Subcutaneous adipose tissue (tissue), 4 donors: Measurements from ENCODE around the gene PRR15. TPM values are rescaled to one million over a fixed set of nuclear protein-coding genes. Genes with fewer than 3 reads are reported as not detected.

Source experiments
- CTCF ChIP-seq: fragments of 450-650 bp; IDR thresholded peaks from one replicate; pipeline ENCODE4 v1.5.1; 2016; ENCODE audit warnings: low read depth, mild to moderate bottlenecking, control low read depth, antibody characterized with exemption, moderate library complexity
- total RNA-seq, 4 donors: library from RNA; depleted of rRNA; stranded (reverse); fragments of >200 nt; gene quantifications; one replicate each; pipeline ENCODE4 v1.1.0, GENCODE V29; 2016

Gene PRR15
- total RNA-seq, 4 donors from 2014 or later = 0.34 to 0.88 (median 0.38) TPM; not detected in 1

- no peak for TF ChIP-seq CTCF
These were observed 1.3 kb upstream of the PRR15 start for GRCh38 chr7:29562307-29562706.

- TF ChIP-seq CTCF = no peak
These were observed 1.0 kb downstream of the PRR15 start for GRCh38 chr7:29564496-29565223.

- TF ChIP-seq CTCF = no peak
These were observed 1.6 kb downstream of the PRR15 start for GRCh38 chr7:29565224-29565630.

- TF ChIP-seq CTCF = no peak
These were observed 2.0 kb downstream of the PRR15 start for GRCh38 chr7:29565634-29565981.

GRCh38 chr7:29565982-29566746, 2.5 kb downstream of the PRR15 start:
- TF ChIP-seq CTCF = no peak

- no peak for TF ChIP-seq CTCF
These were observed 3.5 kb downstream of the PRR15 start for GRCh38 chr7:29567174-29567573.

- TF ChIP-seq CTCF = no peak
These were observed 6.0 kb downstream of the PRR15 start for GRCh38 chr7:29569648-29570047.
